Non-pigmented ciliary epithelial cell (primary cell): ENCODE data around the gene MRTFB.

Source experiments
- DNase-seq: peaks from one replicate; pipeline ENCODE4 v3.0.0-alpha.2; 2010; ENCODE audit warnings: low read depth

The MRTFB gene

DNA sequence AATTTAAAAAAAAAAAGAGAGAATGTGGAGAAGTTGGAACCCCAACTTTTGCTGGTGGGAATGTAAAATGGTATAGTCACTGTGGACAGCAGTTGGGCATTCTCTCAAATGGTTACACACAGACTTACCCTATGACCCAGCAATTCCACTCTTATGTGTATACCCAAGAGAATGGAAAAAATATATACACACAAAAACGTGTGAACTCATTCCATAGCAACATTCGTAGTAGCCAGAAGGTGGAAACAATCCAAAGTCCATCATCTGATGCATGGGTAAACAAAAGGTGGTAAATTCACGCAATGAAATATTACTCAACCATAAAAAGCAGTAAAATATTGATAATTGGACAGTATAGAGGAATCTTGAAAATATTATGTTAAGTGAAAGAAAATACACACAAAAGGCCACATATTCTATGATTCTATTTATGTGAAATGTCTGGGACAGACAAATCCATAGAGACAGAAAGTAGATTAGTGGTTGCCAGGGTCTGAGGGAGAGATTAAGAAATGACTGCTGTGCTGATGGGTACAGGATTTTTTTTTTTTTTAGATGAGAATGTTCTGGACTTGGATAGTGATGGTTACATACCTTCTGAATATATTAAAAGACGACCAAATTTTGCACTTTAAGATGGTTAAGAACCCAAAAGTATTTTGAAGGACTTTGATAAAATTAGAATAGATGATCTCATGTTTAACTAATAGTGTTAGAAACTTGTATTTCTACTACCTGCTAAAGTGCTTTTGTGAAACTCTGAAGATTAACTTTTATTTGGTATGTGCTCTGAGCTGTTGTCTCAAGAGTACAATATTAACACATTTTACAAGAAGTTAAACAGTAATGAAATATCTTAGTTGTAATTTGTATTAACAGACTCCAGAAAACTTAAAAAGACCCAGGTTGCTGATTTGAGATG lies 60.9 kb downstream of the MRTFB start:
- DNase-seq = no peak

- DNase-seq = no peak
These were observed 61.6 kb downstream of the MRTFB start for GRCh38 chr16:14132696-14133048.

DNA sequence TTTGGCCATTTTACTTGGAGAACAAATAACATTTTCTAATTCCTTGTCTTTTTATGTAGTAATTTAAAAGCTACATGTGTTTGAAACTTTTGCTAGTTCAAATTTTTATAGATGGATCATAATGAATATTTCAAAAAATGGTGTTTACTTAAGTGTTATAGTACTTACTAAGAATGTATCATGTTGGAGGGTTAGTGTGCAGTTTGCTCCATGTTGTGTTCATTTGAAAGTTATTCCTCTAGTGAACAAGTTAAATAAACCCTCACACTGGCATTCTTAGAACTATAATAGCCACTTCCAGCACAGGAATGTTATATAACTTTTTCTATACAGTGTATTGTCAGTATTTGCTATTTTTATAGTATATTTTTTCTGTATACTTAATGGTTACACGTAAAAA lies 62.8 kb downstream of the MRTFB start:
- no peak for DNase-seq

DNA sequence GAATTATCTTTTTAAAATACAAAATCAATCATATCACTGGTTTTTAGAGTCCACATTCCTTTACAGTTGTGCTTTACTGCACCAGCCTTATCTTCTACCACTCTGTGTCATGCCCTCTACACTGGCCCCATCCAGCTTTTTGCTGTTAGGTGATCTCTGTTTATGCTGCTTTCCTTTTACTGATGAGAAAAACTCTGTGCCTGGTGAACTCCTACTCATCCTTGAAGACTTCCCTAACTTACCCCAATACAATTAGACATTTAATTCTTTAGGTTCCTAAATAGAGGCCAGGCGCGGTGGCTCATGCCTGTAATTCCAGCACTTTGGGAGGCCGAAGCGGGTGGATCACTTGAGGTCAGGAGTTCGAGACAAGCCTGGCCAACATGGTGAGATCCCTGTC lies 64.6 kb downstream of the MRTFB start:
- DNase-seq = no peak

- DNase-seq = no peak
These were observed 68.8 kb downstream of the MRTFB start for GRCh38 chr16:14139872-14140271.

GRCh38 chr16:14140923-14141322 lies 69.8 kb downstream of the MRTFB start:
- no peak for DNase-seq

DNA sequence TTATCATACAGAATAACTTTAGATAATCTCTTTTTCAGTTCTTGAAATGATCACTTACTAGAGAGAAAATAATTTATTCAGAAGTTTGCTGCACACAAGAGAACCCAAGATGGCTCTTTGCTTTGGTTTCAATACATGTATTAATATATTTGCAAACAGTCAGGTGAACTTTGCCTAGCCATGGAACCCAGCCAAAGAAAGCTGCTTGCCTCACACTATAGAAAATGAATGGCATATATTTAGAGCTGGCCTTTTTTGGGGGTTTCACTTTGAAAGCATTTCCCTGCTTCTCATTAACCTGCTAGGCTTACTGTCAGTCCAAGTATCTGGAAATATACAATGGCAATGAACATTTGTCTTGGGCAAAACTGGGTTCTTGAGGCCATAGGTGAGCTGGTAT lies 75.3 kb downstream of the MRTFB start:
- DNase-seq = no peak

GRCh38 chr16:14148016-14148415 lies 76.9 kb downstream of the MRTFB start:
- DNase-seq = no peak

- no peak for DNase-seq
These were observed 77.5 kb downstream of the MRTFB start for GRCh38 chr16:14148569-14148968.

GRCh38 chr16:14150796-14151195 lies 79.7 kb downstream of the MRTFB start:
- no peak for DNase-seq

GRCh38 chr16:14151256-14152030 lies 80.3 kb downstream of the MRTFB start:
- DNase-seq = no peak

DNA sequence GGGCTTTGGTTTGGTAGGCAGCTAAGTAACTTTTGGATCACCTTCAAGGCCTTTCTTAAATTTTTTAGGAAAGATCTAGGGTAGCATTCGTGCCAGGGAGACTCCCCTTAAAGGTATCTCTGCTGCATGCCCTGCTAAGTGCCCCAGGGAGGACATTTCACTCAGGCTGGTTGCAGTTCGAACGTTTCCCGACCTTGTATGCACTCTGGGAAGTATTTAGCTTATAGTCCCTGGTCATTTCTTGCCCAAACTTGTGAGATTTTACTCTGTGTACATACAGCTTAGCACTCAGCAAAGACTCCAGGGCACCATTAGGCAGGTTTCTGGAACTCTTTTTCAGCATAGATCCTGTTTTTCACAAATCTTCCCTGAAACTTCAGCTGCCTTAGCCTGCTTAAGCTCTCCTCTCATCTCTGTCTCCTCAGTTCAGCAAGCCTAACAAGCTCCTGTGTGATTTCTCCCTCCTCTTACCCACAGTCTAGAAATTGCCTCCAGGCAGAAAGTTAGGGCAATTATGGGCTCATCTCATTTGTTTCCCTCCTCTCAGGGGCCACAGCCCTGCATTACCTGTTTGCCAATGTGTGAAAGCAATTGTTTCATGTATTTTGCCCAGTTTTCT lies 84.6 kb downstream of the MRTFB start:
- no peak for DNase-seq

DNA sequence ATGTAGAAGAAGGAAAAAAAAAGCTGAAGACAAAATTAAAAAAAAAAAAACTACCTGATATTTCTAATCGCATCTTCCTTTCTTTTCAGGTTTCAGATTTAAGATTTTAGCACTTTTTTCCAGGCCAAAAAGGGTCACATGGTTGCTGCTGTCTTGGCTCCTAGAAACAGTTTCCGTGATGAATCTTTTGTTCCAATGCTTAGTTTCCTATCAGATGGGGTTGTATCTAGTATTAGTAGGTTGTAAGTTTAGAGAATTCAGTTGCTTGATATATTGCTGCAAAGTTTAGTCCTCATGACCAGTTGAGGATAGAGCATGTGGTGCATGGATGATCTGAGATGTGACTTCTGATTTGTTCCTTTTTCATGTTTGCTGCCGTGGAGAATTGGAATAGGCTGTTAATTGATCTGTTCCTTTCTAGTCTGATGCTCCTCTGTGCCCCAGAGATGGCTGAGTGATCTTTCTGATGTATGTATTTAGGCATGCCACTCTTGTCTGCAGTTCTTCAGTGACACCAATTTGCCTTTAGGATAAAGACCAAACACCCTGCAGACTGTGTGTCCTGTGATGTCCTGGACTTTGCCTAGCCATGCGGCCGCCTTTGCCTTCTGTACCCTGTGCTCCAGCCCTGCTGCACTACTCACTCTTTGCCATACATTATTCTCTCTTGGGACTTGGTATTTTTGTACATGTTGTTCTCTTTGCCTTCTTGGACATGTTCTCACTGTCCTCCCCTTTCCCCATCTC lies 94.0 kb downstream of the MRTFB start:
- no peak for DNase-seq

- DNase-seq = no peak
These were observed 97.0 kb downstream of the MRTFB start for GRCh38 chr16:14168146-14168545.

GRCh38 chr16:14172200-14172809 lies 101.2 kb downstream of the MRTFB start:
- no peak for DNase-seq

GRCh38 chr16:14175086-14175485 lies 104.0 kb downstream of the MRTFB start:
- no peak for DNase-seq

GRCh38 chr16:14177704-14178103 lies 106.6 kb downstream of the MRTFB start:
- no peak for DNase-seq

GRCh38 chr16:14179116-14179515 lies 108.0 kb downstream of the MRTFB start:
- no peak for DNase-seq

DNA sequence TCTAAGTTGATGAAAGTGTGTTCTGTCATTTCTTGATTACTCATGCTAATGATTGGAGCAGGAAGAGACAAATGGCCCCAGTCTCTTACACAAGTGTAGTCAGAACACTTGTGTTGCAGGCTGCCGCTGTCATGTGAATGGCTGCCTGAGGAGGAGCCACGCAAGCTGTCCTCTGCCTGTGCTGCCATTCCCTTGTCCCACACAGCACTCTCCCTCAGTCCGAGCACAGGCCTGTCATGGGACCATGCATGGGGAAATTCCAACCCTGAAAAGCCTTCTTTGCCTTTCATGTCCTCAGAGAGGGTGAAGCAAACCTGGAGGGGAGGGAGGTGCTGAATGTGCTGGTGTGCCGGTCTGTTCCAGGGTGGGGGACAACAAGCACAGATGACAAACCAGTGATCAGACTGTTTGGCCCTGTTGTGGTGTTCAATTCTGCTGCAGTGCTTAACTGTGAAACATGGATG lies 109.4 kb downstream of the MRTFB start:
- no peak for DNase-seq

DNA sequence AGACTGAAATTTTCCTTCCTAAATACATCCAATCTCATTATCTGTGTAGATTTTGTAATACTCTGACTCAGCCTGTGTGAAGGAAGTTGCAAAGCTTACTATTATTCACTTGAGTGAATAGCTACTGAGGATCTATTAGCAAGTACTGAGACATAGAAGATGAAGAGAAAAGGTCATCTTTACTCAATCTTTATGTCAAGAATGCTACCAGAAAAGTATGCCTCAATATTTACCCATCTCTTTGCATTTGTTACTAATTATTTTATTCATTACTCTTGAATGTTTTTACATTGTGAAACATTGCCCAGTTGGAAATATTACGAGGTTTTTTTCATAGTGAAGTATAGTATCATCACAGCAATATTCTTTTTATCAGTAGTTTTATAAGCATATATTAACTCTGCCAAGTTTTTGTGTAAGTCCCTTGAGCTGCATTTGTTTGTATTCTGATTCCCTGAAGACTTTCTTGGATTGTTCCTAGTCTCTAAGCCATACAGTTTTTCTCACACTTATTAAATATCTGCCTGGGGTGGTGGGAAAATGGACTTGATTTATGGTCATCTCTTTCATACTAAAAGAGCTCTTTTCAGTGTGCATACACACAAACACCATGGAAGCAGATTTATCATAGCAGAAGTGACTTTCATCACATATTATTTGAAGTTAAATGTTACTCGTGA lies 110.4 kb downstream of the MRTFB start:
- no peak for DNase-seq

DNA sequence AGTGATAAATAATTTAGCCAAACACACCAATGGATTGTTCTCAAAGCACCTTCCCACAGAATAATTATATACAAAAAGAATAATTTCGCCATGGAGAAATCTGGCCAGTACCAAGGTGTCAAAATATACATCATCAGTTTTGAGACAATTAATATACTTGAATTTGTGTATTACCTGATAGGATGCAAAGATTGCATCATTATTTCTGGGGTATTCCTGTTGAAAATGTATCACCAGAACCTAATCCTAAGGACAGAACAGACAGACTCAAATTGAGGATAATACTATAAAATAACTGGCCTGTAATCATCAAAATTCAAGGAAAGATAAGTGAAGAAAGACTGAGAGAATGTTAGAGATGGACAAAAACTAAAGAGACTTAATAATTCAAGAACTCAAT lies 111.9 kb downstream of the MRTFB start:
- no peak for DNase-seq
